ENCODE data around the gene TRIM67.

GRCh38 chr1:231155808-231156207 is 6.0 kb upstream of the TRIM67 start:
- TF ChIP-seq, protein P1, sequence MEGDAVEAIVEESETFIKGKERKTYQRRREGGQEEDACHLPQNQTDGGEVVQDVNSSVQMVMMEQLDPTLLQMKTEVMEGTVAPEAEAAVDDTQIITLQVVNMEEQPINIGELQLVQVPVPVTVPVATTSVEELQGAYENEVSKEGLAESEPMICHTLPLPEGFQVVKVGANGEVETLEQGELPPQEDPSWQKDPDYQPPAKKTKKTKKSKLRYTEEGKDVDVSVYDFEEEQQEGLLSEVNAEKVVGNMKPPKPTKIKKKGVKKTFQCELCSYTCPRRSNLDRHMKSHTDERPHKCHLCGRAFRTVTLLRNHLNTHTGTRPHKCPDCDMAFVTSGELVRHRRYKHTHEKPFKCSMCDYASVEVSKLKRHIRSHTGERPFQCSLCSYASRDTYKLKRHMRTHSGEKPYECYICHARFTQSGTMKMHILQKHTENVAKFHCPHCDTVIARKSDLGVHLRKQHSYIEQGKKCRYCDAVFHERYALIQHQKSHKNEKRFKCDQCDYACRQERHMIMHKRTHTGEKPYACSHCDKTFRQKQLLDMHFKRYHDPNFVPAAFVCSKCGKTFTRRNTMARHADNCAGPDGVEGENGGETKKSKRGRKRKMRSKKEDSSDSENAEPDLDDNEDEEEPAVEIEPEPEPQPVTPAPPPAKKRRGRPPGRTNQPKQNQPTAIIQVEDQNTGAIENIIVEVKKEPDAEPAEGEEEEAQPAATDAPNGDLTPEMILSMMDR (conservative IDR thresholded peaks at IDR 0.05; ENCODE audit: low read depth, low read length) = no peak
- TF ChIP-seq EZH2phosphoT487 (IDR thresholded peaks at IDR 0.05; ENCODE audit: borderline replicate concordance, low read length) = no peak
